GM23338 (cell line): ENCODE data around the gene MSANTD1.

Experiments used
- CREB1 ChIP-seq: fragments of 250-450 bp; sonication (Bioruptor Pico); IDR thresholded peaks from 2 replicates; pipeline ENCODE4 v1.5.0; 2020; ENCODE audit warnings: low read depth, mild to moderate bottlenecking, moderate library complexity
- CTCF ChIP-seq, 2 experiments: fragments of 200-600 bp in 1 of 2; sonication (generic) in 1 of 2; conservative IDR thresholded peaks; 2 replicates each; pipeline versions ENCODE4 v1.5.1 to v1.6.1; 2016 to 2017; ENCODE audit warnings: antibody characterized with exemption in 2 of 2, low read depth in 2 of 2, mild to moderate bottlenecking in 2 of 2, moderate library complexity in 1 of 2
- EZH2 ChIP-seq: fragments of 200-600 bp; sonication (generic); IDR thresholded peaks from one replicate; pipeline ENCODE4 v1.8.0; 2017; ENCODE audit warnings: antibody characterized with exemption, mild to moderate bottlenecking, low read depth; ENCODE audit not compliant: unreplicated experiment
- EZH2phosphoT487 ChIP-seq: fragments of 200-600 bp; sonication (generic); IDR thresholded peaks from one replicate; pipeline ENCODE4 v1.8.1; 2018; ENCODE audit warnings: antibody characterized with exemption; ENCODE audit not compliant: unreplicated experiment
- REST ChIP-seq: IDR thresholded peaks from one replicate; pipeline ENCODE4 v1.6.1; 2018; ENCODE audit warnings: antibody characterized with exemption; ENCODE audit not compliant: unreplicated experiment
- STAT1 ChIP-seq: IDR thresholded peaks from one replicate; pipeline ENCODE4 v1.6.1; 2016; ENCODE audit warnings: antibody characterized with exemption; ENCODE audit not compliant: unreplicated experiment

- no peak for TF ChIP-seq EZH2
- TF ChIP-seq CTCF (conservative IDR thresholded peaks at IDR 0.05; ENCODE audit: low read depth in 2 of 2) = no peak
- no peak for TF ChIP-seq EZH2phosphoT487
- TF ChIP-seq CREB1 (CRISPR knock-in tag) = no peak
- TF ChIP-seq REST = no peak
- TF ChIP-seq STAT1 = no peak
Observed at GRCh38 chr4:3229964-3230363, 19.0 kb upstream of the MSANTD1 start.
